Right atrium auricular region (tissue), 2 donors: ENCODE results near the gene NAV2. TPM values are rescaled to one million over a fixed set of nuclear protein-coding genes. Genes with fewer than 3 reads are reported as not detected.

Experiments used
- DNase-seq: peaks from one replicate; pipeline ENCODE4 v3.0.0-alpha.2; 2019; ENCODE audit warnings: low spot score
- H3K27ac ChIP-seq, 2 donors: fragments of 200-600 bp; sonication (generic); 1 replicate in 1 of 2; 2 replicates in 1 of 2; pipeline ENCODE4 v1.5.1; 2016 to 2019
- H3K27me3 ChIP-seq, 2 donors: fragments of 200-600 bp; sonication (generic); one replicate each; pipeline versions ENCODE4 v1.5.1 to v1.6.0; 2017 to 2019
- H3K36me3 ChIP-seq: fragments of 200-600 bp; sonication (generic); one replicate; pipeline ENCODE4 v1.5.1; 2016
- H3K4me1 ChIP-seq, 2 donors: fragments of 200-600 bp; sonication (generic); one replicate each; pipeline versions ENCODE4 v1.5.1 to v1.6.0; 2017 to 2019
- H3K4me3 ChIP-seq, 2 donors: fragments of 200-600 bp; sonication (generic); 1 replicate in 1 of 2; 2 replicates in 1 of 2; pipeline ENCODE4 v1.5.1; 2017 to 2019; ENCODE audit warnings: mild to moderate bottlenecking in 1 of 2, moderate library complexity in 1 of 2
- H3K9me3 ChIP-seq, 2 donors: fragments of 200-600 bp; sonication (generic); one replicate each; pipeline ENCODE4 v1.5.1; 2019
- total RNA-seq, 2 donors: library from RNA; depleted of rRNA; stranded (reverse); fragments of >200 nt; gene quantifications; one replicate each; pipeline ENCODE4 v1.1.0, GENCODE V29; 2016
- TF ChIP-seq, protein P1 (sequence below), 2 donors: fragments of 200-600 bp; sonication (generic); IDR thresholded peaks; one replicate each; pipeline ENCODE4 v1.5.1; 2019; ENCODE audit warnings: antibody characterized with exemption in 2 of 2

The NAV2 gene
- total RNA-seq, 2 donors from 2014 or later, result 11.4 to 19.2 TPM

DNA sequence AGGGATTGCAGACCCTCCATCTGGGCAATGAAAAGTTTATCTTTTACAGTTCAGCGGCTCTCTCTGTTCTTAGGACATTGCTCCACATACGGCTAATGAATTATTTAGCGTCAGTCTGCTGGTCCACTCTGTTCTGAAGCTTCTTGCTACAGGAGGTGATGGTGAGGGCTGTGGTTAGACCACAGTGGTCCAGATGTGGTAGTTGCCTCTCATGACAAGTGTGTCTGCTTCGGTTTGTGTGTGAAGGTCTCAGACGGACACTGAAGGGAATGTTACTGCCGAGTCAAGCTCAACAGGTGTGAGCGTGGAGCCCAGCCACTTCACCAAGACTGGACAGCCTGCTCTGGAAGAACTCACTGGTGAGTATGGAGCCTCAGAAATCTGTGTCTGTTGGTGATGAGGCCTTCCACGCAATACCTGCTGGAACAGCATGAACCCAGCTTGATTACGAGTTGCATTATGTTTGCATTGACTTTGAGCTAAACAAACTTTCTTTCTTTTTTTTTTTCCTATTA is 226.8 kb downstream of the NAV2 start:
- Histone ChIP-seq H3K36me3 (peaks cover 14% of the 10 kb centered on the region), H3K4me1 (peaks cover 0 to 7% of the 10 kb centered on the region in 2 donors), H3K4me3 (no peak overlapping the region), H3K27me3 (no peaks in the 10 kb centered on the region), H3K27ac (no peak overlapping the region), H3K9me3 (no peaks in the 10 kb centered on the region)
- TF ChIP-seq, protein P1, sequence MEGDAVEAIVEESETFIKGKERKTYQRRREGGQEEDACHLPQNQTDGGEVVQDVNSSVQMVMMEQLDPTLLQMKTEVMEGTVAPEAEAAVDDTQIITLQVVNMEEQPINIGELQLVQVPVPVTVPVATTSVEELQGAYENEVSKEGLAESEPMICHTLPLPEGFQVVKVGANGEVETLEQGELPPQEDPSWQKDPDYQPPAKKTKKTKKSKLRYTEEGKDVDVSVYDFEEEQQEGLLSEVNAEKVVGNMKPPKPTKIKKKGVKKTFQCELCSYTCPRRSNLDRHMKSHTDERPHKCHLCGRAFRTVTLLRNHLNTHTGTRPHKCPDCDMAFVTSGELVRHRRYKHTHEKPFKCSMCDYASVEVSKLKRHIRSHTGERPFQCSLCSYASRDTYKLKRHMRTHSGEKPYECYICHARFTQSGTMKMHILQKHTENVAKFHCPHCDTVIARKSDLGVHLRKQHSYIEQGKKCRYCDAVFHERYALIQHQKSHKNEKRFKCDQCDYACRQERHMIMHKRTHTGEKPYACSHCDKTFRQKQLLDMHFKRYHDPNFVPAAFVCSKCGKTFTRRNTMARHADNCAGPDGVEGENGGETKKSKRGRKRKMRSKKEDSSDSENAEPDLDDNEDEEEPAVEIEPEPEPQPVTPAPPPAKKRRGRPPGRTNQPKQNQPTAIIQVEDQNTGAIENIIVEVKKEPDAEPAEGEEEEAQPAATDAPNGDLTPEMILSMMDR (IDR thresholded peaks at IDR 0.05), result no peak
- DNase-seq, result no peak

DNA sequence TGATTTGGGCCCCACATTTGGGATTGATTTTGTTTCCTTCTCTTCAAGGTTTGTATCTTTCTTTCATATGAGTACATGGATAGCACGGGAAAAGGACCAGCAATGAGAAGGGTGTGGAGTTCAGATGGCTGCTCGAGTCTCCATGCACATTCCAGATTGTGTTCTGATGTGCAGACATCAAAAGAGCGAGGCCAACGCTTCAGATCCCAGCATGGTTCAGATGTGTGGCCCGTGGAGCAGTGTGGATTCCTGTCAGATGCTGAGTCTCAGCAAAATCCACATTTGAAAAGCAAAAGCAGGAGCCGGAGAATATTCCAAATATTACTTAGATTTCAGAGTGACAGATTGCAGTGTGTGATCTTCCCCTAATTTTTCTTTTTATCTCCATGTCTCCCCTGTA is 228.2 kb downstream of the NAV2 start:
- H3K27me3 ChIP-seq, result no peaks in the 10 kb centered on the region
- H3K36me3 ChIP-seq, result peaks cover 18% of the 10 kb centered on the region
- TF ChIP-seq, protein P1 (IDR thresholded peaks at IDR 0.05), result no peak

DNA sequence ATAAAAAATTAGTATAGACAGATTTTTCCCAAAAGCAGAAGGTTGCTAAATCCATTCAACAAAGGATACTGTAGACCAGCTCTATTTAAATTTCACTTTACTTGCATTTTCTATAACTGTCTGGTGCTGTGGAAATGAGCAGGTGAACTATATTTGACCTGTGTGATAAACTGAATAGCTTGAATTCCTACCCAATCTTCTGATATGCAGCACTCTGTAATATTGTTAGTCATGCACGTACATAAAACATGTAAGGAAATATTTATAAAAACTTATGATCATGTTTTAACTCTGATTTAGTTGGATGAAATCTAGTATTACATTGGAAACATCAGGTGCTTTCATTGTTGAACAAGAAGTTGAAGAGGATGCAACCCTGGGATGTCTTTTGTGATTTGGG is 234.0 kb downstream of the NAV2 start:
- H3K4me1 ChIP-seq, result peaks cover 0 to 2% of the 10 kb centered on the region in 2 donors
- H3K27ac ChIP-seq, result no peak overlapping the region
- H3K4me3 ChIP-seq, result no peak overlapping the region
- no peaks in the 10 kb centered on the region for H3K9me3 ChIP-seq
- H3K36me3 ChIP-seq, result peaks cover 38% of the 10 kb centered on the region
- DNase-seq, result no peak
- TF ChIP-seq, protein P1 (IDR thresholded peaks at IDR 0.05), result no peak
- no peaks in the 10 kb centered on the region for H3K27me3 ChIP-seq

More for the DNA sequence above, 228.2 kb downstream of the NAV2 start:
- Histone ChIP-seq H3K9me3 (no peaks in the 10 kb centered on the region), H3K27ac (no peak overlapping the region), H3K4me1 (no peaks in the 10 kb centered on the region), H3K4me3 (no peak overlapping the region)
- DNase-seq, result no peak

DNA sequence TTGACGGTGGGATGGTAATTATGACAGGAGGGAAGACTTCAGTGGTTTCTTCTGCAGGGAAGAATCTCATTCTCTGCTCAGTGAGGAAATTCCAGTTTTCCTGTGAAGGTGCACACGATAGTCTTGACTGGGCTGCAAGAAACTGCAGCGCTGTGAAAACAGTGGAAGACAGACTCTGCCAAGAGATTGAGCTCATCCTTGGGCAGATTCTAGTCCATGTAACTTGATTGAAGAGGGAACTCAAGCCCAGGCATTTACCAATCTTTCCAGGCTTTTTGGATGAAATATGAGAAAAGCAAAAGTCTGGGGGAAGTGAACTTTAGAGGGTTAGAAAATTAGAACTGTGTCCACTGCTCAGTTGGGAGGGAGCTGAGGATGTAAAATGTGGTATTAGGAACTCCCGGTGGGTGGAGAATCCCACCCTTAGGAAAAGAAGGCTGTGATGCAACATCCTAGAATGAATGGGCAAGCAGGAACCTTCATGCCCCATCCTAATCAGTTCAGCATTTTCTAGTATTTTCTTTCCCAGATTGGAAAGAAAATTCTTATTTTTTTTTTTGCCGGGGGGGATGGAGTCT is 235.0 kb downstream of the NAV2 start:
- Histone ChIP-seq H3K4me3 (no peak overlapping the region), H3K4me1 (peaks cover 0 to 8% of the 10 kb centered on the region in 2 donors), H3K27ac (no peak overlapping the region), H3K36me3 (peaks cover 31% of the 10 kb centered on the region), H3K27me3 (no peaks in the 10 kb centered on the region), H3K9me3 (no peaks in the 10 kb centered on the region)
- TF ChIP-seq, protein P1 (IDR thresholded peaks at IDR 0.05), result no peak
- no peak for DNase-seq

DNA sequence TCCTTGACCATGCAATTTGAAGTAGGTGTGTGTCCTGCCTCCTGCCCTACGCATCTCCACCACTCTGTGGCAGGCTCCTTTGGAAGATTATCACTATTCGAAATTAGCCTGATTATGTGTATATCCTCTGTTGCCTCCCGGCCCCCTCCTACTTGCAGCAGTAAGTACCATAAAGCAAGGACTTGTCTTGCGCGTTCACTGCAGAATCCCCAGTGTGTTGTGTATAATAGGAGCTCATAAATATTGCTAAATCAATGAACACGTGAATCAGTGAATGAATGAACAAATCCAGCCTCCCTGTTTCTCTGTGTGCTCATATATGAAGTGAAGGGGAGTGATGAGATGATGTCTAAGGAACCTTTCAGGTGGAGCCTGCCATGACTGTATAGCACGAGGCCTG is 237.0 kb downstream of the NAV2 start:
- Histone ChIP-seq H3K9me3 (no peaks in the 10 kb centered on the region), H3K27me3 (no peaks in the 10 kb centered on the region), H3K36me3 (peaks cover 31% of the 10 kb centered on the region), H3K27ac (no peak overlapping the region), H3K4me3 (no peak overlapping the region), H3K4me1 (peaks cover 0 to 23% of the 10 kb centered on the region in 2 donors)
- TF ChIP-seq, protein P1 (IDR thresholded peaks at IDR 0.05), result no peak
- DNase-seq, result no peak
